GM21717 (cell line): ENCODE results near the gene OPHN1.
"Not testable (repeated sequence)": the region's sequence is repeated elsewhere in the genome, so short reads cannot be mapped to it uniquely, and the experiment has no call there.

ENCODE experiments used
- ATAC-seq: cut with Tn5 transposase; IDR thresholded peaks from one replicate; pipeline ENCODE4 v1.9.1; 2021; ENCODE audit warnings: mild to moderate bottlenecking, moderate library complexity; ENCODE audit not compliant: unreplicated experiment

Gene OPHN1

GRCh38 chrX:68424719-68425118 is 8.6 kb downstream of the OPHN1 start:
- no peak for ATAC-seq

DNA sequence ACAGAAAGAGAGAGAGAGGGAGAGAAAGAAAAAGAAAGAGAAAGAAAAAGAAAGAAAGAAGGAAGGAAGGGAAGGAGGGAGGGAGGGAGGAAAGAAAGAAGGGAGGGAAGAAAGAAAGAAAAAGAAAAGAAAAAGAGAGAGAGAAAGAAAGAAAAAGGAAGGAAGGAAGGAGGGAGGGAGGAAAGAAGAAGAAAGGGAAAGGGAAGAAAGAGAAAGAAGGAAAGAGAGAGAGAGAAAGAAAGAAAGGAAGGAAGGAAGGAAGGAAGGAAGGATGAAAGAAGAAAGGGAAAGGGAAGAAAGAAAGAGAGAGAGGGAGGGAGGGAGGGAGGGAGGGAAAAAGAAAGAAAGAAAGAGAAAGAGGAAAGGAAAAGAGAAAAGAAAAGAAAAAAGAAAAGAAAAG is 10.8 kb downstream of the OPHN1 start:
- no peak for ATAC-seq

GRCh38 chrX:68421636-68422035 is 11.7 kb downstream of the OPHN1 start:
- ATAC-seq, result no peak

GRCh38 chrX:68420559-68420958 is 12.7 kb downstream of the OPHN1 start:
- ATAC-seq, result no peak

DNA sequence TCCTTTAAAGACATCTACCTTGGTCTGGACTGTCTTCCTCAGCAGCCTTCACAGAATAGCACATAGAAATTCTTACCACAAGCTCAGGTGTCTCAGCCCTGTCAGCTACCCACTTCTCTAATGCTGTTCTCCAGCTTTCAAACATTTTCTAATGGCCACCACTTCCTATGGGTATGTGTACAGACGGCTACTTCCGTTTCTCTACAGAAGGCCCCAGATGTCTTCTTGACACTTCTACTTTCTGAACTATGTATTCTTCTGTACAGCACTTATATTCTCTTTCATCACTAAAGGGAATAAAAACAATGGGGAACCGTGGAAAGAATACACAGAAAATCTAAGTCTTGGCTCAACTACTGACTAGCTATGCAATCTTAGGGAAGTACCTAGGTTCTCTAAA is 13.3 kb downstream of the OPHN1 start:
- ATAC-seq, result no peak

GRCh38 chrX:68417651-68418050 is 15.6 kb downstream of the OPHN1 start:
- ATAC-seq, result no peak

DNA sequence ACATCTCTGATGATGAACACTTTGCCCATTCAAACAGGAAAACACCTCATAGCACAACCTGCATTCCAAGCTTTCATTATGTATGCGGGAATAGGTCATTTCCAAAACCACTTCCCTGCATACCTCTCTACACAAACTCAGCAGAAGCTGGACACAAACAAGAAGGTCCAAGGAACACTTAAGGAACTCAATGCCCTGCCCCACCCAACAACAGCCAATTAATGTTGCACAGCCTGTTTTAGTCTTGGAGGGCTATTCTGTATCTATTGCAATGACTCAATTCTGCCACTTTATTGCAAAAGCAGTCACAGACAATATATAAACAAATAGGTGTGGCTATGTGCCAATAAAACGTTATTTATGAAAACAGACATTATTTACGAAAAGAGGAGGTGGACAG is 16.7 kb downstream of the OPHN1 start:
- no peak for ATAC-seq

DNA sequence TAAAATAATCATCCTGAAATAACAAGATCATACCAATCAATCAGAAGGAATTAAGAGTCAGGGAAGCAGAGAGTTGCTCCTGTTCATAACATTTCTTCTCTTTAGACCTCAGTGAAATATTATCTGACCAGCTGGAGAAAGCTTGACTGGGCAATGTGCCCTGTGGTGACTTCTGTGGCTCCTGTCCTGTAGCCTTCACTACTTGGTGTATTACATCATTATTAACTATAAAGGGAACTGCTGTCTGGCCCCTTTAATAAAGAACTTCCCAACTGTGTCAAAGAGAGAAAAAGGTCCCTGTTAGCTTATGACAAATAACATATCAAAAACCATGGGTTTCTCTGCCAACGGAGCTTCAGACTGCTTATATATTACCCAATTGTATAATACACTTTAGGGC is 18.0 kb downstream of the OPHN1 start:
- no peak for ATAC-seq

DNA sequence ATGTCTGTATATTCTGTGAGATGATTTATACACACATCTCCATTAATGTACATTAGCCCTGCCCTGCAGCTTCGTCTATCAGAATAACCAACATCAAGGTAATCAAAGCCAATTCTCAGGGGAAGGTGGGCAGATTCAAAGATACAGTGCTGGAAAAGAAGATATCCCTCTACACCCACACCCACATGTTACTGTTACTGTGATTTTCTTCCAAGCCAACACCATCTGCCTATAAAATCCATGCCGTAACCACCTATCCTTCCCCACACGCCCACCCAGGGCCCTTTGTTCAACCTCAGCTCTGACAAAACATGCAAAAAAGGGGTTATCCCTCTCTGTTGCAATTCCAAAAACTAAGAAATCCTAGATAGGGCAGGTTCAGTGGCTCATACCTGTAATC is 20.0 kb downstream of the OPHN1 start:
- no peak for ATAC-seq

- no peak for ATAC-seq
Measured at GRCh38 chrX:68411729-68412128, 21.6 kb downstream of the OPHN1 start.

- no peak for ATAC-seq
Measured at GRCh38 chrX:68409194-68409593, 24.1 kb downstream of the OPHN1 start.

DNA sequence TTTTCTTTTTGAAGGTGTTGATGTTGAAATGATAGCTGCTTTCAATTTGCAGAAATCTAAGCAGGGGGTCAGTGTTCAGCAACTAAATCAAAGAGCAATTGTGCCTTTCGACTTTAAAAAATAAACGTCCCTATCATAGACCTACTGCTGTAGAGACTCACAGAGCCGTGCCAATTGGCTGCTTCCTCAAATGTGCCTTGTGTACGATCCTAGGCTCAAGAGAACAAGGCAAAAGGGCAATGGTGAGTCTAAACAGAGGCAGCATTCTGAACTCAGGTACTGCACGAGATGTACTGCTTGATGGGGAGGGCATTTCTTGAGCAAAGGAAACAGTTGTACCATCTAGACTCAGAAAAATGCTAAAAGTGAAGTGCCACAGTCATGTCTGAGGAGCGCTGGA is 29.8 kb downstream of the OPHN1 start:
- ATAC-seq, result no peak

DNA sequence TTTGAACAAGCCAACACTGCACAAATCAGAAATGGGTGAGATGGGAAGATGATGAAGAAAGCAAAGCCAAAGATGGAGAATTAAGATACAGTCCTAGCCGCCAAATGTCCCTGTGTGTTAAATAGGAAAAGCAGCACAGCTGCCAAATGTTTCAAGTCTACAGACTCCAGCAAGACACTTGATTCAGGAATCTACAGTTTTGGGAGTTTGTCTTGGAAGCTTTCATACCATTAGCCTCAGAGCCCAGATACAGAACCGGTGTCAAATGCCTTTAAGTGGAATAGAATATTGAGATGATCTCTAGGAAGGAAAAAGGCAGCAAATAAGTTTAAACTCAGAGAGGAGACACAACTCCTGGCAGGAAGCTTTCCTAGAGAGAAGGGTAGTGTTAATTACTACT is 30.3 kb downstream of the OPHN1 start:
- ATAC-seq, result no peak

DNA sequence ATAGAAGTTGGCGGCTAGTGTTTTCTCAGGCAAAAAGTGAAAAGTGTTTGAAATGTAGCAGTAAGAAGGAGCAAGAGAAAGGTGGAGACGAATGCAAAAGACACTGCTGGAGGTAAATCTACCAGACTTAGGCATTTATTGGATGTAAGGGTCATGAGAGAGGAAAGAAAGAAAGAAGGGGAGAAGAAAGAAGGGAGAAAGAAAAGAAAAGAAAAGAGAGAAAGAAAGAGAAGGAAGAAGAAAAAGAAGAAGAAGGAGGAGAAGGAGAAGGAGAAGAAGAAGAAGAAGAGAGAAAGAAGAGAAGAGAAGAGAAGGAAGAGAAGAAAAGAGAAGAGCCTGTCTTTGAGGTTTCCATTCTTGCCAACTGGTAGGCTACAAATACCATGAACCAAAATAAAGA is 31.2 kb downstream of the OPHN1 start:
- no peak for ATAC-seq

- ATAC-seq, result no peak
Measured at GRCh38 chrX:68398291-68398690, 35.0 kb downstream of the OPHN1 start.

DNA sequence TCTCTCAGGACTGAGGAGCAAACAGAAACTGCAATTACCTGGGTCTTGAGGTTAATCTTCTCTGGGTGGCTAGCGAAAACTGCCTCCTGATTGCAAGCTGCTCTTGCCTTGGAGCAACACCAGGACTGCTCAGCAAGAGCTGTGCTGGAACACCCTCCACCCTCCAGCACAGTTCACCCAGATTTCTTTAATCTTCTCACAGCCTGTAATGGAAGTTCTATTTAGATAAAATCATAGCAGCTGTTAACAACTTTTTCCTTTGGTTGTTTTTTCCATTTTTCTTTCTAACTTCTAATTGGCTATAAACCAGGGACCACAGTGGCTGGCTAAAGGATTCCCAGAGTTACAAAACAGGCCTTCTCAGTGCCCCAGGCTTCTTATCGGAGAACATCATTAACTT is 36.3 kb downstream of the OPHN1 start:
- no peak for ATAC-seq

GRCh38 chrX:68389419-68389960 is 43.8 kb downstream of the OPHN1 start:
- ATAC-seq, result not testable (repeated sequence)

DNA sequence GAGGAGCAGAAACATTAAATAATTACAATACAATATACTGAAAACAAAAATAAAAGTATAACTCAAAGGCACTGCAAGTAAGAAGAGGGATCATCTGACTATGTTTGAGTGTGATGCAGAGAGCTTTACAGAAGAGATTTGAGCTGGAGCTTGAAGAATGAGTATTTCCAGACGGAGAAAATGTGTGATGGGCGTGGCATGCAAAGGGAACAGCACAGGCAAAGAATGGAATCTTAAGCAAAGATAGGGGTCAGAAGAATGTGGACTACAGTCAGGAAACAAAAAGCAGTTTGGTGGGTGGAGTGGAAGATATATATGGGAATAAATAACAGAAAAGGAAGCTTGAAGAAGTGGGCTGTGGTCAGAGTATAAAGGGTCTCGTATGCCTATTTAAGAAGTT is 45.5 kb downstream of the OPHN1 start:
- ATAC-seq, result no peak

GRCh38 chrX:68383540-68383939 is 49.8 kb downstream of the OPHN1 start:
- ATAC-seq, result no peak

DNA sequence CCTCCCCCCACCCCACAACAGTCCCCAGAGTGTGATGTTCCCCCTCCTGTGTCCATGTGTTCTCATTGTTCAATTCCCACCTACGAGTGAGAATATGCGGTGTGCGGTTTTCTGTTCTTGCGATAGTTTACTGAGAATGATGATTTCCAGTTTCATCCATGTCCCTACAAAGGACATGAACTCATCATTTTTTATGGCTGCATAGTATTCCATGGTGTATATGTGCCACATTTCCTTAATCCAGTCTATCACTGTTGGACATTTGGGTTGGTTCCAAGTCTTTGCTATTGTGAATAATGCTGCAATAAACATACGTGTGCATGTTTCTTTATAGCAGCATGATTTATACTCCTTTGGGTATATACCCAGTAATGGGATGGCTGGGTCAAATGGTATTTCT is 55.7 kb downstream of the OPHN1 start:
- ATAC-seq, result not testable (repeated sequence)

- no peak for ATAC-seq
Measured at GRCh38 chrX:68376373-68376772, 56.9 kb downstream of the OPHN1 start.

DNA sequence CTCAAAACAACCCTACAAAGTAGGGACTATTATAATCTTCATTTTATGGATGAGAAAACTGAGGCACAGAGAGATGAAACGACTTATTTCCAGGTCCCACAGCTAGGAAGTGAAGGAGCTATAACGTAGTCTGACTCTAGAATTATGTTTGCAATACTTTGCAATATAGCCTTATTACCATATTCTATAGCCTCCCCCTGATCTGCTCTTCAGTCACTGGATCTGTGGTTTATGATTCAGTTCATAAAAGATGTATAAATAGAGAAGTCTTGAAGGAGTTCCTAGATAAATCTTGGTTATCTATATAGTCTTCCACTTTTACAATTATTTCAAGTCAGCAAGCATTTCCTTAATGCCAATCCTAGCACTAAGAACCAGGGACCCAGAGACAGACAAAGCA is 57.5 kb downstream of the OPHN1 start:
- no peak for ATAC-seq

DNA sequence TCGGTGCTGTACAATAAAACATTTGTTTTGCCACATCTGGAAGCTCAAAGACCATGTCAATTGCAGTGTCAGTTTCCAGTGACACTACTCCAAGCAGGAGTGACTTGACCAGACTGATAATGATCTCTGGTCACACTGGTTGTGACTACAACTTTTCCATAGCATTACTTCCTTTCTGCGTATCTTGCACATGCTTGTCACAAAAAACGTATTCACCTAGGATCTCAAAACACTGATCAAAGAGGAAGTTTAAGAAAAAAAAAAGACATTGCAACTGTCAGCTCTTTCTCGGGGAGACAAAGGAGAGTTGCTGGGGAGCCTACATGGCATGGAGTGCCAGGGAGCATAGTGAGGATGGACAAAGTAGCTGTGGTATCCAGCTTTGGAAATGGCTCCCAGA is 60.6 kb downstream of the OPHN1 start:
- no peak for ATAC-seq

DNA sequence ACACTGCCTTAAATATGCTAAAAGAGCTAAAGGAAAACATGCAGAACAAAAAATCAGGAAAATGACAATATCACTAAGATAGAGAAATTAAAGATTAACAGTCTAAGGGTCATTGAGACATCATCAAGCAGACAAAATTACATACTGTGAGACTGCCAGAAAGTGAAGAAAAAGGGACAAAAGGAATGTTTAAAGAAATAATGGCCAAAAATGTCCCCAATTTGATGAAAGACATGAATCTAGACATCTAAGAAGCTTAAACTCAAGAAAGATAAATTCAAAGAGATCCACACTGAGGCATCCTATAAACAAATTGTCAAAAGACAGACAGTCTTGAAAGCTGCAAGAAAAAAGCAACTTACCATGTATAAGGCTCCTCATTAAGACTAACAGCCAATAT is 63.7 kb downstream of the OPHN1 start:
- no peak for ATAC-seq
